Erythroblast (primary cell): ENCODE data around the gene PLEKHN1.
"Not testable (repeated sequence)": the region's sequence is repeated elsewhere in the genome, so short reads cannot be mapped to it uniquely, and the experiment has no call there.

Experiments
- DNase-seq, 2 experiments: peaks; one replicate each; lab custom pipeline; 2025; lab: John Stamatoyannopoulos, UW
- GATA1 ChIP-seq: IDR thresholded peaks from 2 replicates; pipeline ENCODE4 v1.6.1; 2011; ENCODE audit warnings: low read depth, mild to moderate bottlenecking, control low read depth, low read length, moderate library complexity
- POLR2A ChIP-seq: IDR thresholded peaks from 2 replicates; pipeline ENCODE4 v1.6.1; 2011; ENCODE audit warnings: mild to moderate bottlenecking, low read length

Gene PLEKHN1

GRCh38 chr1:942864-943533 lies 23.3 kb upstream of the PLEKHN1 start:
- TF ChIP-seq POLR2A, result no peak
- no peak for TF ChIP-seq GATA1
- DNase-seq, result no peak

- TF ChIP-seq GATA1 (no peak), POLR2A (no peak)
- no peak for DNase-seq
Measured at GRCh38 chr1:943545-944340, 22.5 kb upstream of the PLEKHN1 start.

- TF ChIP-seq POLR2A, result no peak
- TF ChIP-seq GATA1, result no peak
- no peak for DNase-seq
Measured at GRCh38 chr1:944341-945325, 21.6 kb upstream of the PLEKHN1 start.

GRCh38 chr1:945688-946556 lies 20.4 kb upstream of the PLEKHN1 start:
- no peak for DNase-seq
- TF ChIP-seq GATA1 (no peak), POLR2A (no peak)

- not testable (repeated sequence) for DNase-seq
Measured at GRCh38 chr1:946811-947210, 19.5 kb upstream of the PLEKHN1 start.

GRCh38 chr1:947958-948357 lies 18.3 kb upstream of the PLEKHN1 start:
- DNase-seq, result no peak
- no peak for TF ChIP-seq GATA1
- no peak for TF ChIP-seq POLR2A

- no peak for DNase-seq
- TF ChIP-seq GATA1 (no peak), POLR2A (no peak)
Measured at GRCh38 chr1:950268-950667, 16.0 kb upstream of the PLEKHN1 start.

- DNase-seq, result no peak
- no peak for TF ChIP-seq POLR2A
- TF ChIP-seq GATA1, result no peak
Measured at GRCh38 chr1:950881-951280, 15.4 kb upstream of the PLEKHN1 start.

- no peak for DNase-seq
- TF ChIP-seq GATA1, result no peak
- no peak for TF ChIP-seq POLR2A
Measured at GRCh38 chr1:951364-951763, 14.9 kb upstream of the PLEKHN1 start.

GRCh38 chr1:952201-952600 lies 14.1 kb upstream of the PLEKHN1 start:
- TF ChIP-seq POLR2A (no peak), GATA1 (no peak)
- DNase-seq, result no peak

- TF ChIP-seq GATA1, result no peak
- no peak for TF ChIP-seq POLR2A
Measured at GRCh38 chr1:952603-953002, 13.7 kb upstream of the PLEKHN1 start.

GRCh38 chr1:953524-954320 lies 12.6 kb upstream of the PLEKHN1 start:
- TF ChIP-seq GATA1, result no peak
- no peak for TF ChIP-seq POLR2A
- no peak for DNase-seq

More at GRCh38 chr1:952603-953002, 13.7 kb upstream of the PLEKHN1 start:
- no peak for DNase-seq

GRCh38 chr1:954927-955326 lies 11.4 kb upstream of the PLEKHN1 start:
- TF ChIP-seq GATA1 (no peak), POLR2A (no peak)
- no peak for DNase-seq
